Liver (tissue), 3 donors: ENCODE measurements around the gene ADAMTS14.

ENCODE experiments used
- FOXA2 ChIP-seq: IDR thresholded peaks from 2 replicates; pipeline ENCODE4 v1.6.1; 2016; ENCODE audit warnings: antibody characterized with exemption
- HNF4G ChIP-seq: IDR thresholded peaks from 2 replicates; pipeline ENCODE4 v1.6.1; 2016; ENCODE audit warnings: antibody characterized with exemption
- RAD21 ChIP-seq, 2 donors: IDR thresholded peaks; 2 replicates each; pipeline ENCODE4 v1.6.1; 2016; ENCODE audit warnings: antibody characterized with exemption in 2 of 2, mild to moderate bottlenecking in 2 of 2
- TAF1 ChIP-seq: conservative IDR thresholded peaks from 2 replicates; pipeline ENCODE4 v1.6.1; 2016; ENCODE audit warnings: antibody characterized with exemption, mild to moderate bottlenecking
- TF ChIP-seq, protein P1 (sequence below): fragments of 150-350 bp; IDR thresholded peaks from 2 replicates; pipeline ENCODE4 v1.5.1; 2017; ENCODE audit warnings: improper control_type of control experiment, low read depth, low read length; ENCODE audit not compliant: missing input control
- TF ChIP-seq, protein P2 (sequence below): IDR thresholded peaks from 2 replicates; pipeline ENCODE4 v1.6.1; 2016; ENCODE audit warnings: antibody characterized with exemption
- donor health status: healthy.
- donor health status: healthy.

DNA sequence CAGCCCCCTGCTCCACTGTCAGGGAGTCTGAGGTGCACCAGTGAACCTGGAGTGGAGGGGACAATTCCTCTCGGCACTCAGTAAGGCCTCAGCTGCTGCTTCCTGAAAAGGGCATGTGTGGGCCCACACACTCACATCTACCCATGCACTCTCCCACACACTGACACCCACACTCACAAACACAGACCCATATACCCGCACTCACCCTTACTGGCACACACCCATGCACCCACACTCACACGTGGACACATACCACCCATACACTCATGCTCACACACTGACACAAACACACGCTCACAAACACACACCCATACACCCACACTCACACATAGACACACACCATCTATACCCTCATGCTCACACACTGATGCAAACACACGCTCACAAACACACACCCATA is 31.9 kb downstream of the ADAMTS14 start:
- TF ChIP-seq, protein P1, sequence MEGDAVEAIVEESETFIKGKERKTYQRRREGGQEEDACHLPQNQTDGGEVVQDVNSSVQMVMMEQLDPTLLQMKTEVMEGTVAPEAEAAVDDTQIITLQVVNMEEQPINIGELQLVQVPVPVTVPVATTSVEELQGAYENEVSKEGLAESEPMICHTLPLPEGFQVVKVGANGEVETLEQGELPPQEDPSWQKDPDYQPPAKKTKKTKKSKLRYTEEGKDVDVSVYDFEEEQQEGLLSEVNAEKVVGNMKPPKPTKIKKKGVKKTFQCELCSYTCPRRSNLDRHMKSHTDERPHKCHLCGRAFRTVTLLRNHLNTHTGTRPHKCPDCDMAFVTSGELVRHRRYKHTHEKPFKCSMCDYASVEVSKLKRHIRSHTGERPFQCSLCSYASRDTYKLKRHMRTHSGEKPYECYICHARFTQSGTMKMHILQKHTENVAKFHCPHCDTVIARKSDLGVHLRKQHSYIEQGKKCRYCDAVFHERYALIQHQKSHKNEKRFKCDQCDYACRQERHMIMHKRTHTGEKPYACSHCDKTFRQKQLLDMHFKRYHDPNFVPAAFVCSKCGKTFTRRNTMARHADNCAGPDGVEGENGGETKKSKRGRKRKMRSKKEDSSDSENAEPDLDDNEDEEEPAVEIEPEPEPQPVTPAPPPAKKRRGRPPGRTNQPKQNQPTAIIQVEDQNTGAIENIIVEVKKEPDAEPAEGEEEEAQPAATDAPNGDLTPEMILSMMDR = no peak
- TF ChIP-seq, protein P2, sequence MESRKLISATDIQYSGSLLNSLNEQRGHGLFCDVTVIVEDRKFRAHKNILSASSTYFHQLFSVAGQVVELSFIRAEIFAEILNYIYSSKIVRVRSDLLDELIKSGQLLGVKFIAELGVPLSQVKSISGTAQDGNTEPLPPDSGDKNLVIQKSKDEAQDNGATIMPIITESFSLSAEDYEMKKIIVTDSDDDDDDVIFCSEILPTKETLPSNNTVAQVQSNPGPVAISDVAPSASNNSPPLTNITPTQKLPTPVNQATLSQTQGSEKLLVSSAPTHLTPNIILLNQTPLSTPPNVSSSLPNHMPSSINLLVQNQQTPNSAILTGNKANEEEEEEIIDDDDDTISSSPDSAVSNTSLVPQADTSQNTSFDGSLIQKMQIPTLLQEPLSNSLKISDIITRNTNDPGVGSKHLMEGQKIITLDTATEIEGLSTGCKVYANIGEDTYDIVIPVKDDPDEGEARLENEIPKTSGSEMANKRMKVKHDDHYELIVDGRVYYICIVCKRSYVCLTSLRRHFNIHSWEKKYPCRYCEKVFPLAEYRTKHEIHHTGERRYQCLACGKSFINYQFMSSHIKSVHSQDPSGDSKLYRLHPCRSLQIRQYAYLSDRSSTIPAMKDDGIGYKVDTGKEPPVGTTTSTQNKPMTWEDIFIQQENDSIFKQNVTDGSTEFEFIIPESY = no peak
- TF ChIP-seq RAD21 (IDR thresholded peaks at IDR 0.05) (no peak), TAF1 (no peak), FOXA2 (no peak), HNF4G (no peak)
